ENCODE measurements around the gene SH2B2. TPM values are rescaled to one million over a fixed set of nuclear protein-coding genes. Genes with fewer than 3 reads are reported as not detected.

SH2B2 gene
- total RNA-seq, 2 donors from 2014 or later: 3.1 to 5.0 TPM

DNA sequence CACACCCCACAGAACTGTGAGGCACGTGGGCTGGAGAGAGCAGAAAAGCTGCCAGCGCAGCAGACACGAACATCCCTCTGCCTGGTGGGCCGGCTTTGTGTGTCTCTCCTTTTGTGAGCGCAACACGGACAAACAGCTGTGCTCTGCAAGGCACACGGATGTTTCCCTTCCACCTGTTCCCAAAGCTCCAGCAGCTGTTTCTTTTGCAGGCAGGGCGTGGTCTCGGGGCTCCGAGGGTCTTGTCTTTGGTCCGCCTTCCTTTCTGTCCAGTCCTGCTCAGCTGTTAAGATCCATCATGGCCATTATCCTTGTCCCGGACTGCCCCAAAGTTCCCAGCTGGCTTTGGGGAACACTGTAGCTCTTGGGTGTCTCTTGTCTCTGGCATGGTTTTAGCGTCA lies 32.7 kb upstream of the SH2B2 start:
- Histone ChIP-seq H3K4me3 (no peak overlapping the region), H3K4me1 (no peaks in the 10 kb centered on the region), H3K36me3 (no peaks in the 10 kb centered on the region), H3K27me3 (no peaks in the 10 kb centered on the region), H3K9me3 (no peaks in the 10 kb centered on the region), H3K9ac (ENCODE audit: low read depth in 2 of 2, low read length in 2 of 2) (no peak overlapping the region), H3K27ac (no peak overlapping the region)
- no peak for TF ChIP-seq CTCF (IDR thresholded peaks at IDR 0.05)
- intact Hi-C loops (cut with DNase I): no loop called here
- no peak for DNase-seq

DNA sequence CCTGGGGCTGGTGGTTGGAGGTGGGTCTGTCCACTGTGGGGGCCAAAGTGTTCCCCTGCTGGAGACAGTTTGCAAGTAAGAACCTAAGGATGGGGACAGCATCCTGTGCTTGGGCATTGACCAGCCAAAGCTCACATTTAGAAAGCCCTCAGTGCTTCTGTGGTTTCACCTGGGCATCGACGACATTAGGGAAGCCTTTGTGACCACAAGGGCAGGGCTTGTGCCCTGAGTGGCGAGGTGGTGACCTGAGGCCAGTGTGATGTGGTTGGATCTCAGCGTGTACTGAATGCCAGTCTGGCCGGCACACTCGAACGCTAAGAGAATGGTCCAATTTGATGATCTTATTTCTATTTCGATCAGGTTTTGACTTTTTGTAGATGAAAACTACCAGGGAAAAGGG lies 32.1 kb upstream of the SH2B2 start:
- Histone ChIP-seq H3K36me3 (no peaks in the 10 kb centered on the region), H3K27ac (no peak overlapping the region), H3K4me3 (no peak overlapping the region), H3K27me3 (no peaks in the 10 kb centered on the region), H3K9ac (ENCODE audit: low read depth in 2 of 2, low read length in 2 of 2) (no peak overlapping the region), H3K4me1 (no peaks in the 10 kb centered on the region), H3K9me3 (no peaks in the 10 kb centered on the region)
- no peak for TF ChIP-seq CTCF (IDR thresholded peaks at IDR 0.05)
- DNase-seq: no peak
- intact Hi-C loops (cut with DNase I): no loop called here

- intact Hi-C loops (cut with DNase I): no loop called here
Measured at GRCh38 chr7:102255501-102255900, 31.2 kb upstream of the SH2B2 start.

DNA sequence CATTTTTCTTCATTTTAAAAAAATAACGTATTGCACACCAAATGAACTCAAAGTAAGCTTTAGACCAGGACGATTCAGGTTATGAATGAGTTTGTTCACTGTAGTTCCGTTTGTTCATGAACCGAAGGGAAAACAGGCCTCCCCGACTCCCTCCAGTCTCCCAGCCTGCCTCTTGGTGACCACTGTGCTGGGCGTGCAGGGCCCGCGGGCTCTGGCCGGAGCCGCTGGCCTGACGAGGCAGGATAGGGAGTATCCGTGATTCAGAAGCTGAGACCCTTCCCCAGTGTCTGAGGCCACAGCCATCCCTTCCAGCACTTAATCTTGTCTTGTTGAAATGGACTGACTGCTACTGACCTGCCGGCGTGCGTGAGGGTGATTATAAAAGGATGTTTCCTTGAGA lies 30.8 kb upstream of the SH2B2 start:
- no peak for DNase-seq

More at GRCh38 chr7:102255501-102255900, 31.2 kb upstream of the SH2B2 start:
- no peak for DNase-seq
- no peak overlapping the region for H3K4me3 ChIP-seq
- H3K4me1 ChIP-seq: no peaks in the 10 kb centered on the region
- H3K27me3 ChIP-seq: no peaks in the 10 kb centered on the region
- TF ChIP-seq CTCF (IDR thresholded peaks at IDR 0.05): no peak
- H3K36me3 ChIP-seq: no peaks in the 10 kb centered on the region
- H3K9me3 ChIP-seq: no peaks in the 10 kb centered on the region
- H3K9ac ChIP-seq (ENCODE audit: low read depth in 2 of 2, low read length in 2 of 2): no peak overlapping the region
- H3K27ac ChIP-seq: no peak overlapping the region

DNA sequence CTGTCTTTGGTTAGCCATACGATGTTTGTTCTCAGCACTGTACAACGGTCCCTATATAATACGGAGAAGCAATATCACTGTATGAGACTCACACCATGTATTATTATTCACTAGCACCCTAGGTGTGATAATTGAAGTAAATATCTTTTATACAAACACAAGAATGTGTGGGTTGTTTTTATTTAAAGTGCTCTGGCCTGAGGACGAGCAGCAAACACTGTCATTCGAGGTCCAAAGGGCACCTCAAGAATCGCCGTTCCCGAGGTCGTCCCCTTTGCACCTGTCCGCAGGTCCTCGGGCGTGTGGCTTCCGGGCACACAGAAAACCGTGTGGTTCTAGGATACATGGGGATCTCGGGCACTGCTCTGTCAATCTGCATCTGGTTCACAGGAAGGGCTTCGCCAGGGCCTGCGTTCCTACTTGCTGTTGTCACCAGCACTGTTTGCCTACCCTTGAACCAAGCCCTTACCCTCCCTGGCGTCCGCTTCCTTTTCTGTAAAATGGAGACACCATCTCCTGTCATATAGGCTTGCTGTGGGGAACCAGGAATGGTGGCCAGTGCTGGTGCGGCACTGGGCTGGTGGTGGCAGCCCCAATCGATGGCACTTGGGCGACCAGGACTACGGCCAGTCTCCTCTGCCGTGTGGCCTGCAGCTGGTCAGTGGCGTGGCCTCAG lies 28.5 kb upstream of the SH2B2 start:
- H3K4me1 ChIP-seq: no peaks in the 10 kb centered on the region
- H3K9me3 ChIP-seq: no peaks in the 10 kb centered on the region
- H3K27ac ChIP-seq: no peak overlapping the region
- no peaks in the 10 kb centered on the region for H3K36me3 ChIP-seq
- no peak for DNase-seq
- intact Hi-C loops (cut with DNase I): no loop called here
- no peak for TF ChIP-seq CTCF (IDR thresholded peaks at IDR 0.05)
- H3K9ac ChIP-seq (ENCODE audit: low read depth in 2 of 2, low read length in 2 of 2): no peak overlapping the region
- H3K4me3 ChIP-seq: no peak overlapping the region
- no peaks in the 10 kb centered on the region for H3K27me3 ChIP-seq

More for the DNA sequence above, 30.8 kb upstream of the SH2B2 start:
- Histone ChIP-seq H3K27me3 (no peaks in the 10 kb centered on the region), H3K4me3 (no peak overlapping the region), H3K9me3 (no peaks in the 10 kb centered on the region), H3K9ac (ENCODE audit: low read depth in 2 of 2, low read length in 2 of 2) (no peak overlapping the region), H3K36me3 (no peaks in the 10 kb centered on the region), H3K27ac (no peak overlapping the region), H3K4me1 (no peaks in the 10 kb centered on the region)
- no peak for TF ChIP-seq CTCF (IDR thresholded peaks at IDR 0.05)
- intact Hi-C loops (cut with DNase I): no loop called here
